GM19452 (cell line): ENCODE measurements around the gene UBL5.

Experiments used
- ATAC-seq: cut with Tn5 transposase; IDR thresholded peaks from one replicate; pipeline ENCODE4 v1.9.1; 2021; ENCODE audit not compliant: unreplicated experiment

Gene UBL5

GRCh38 chr19:9878511-9879196, 50.9 kb downstream of the UBL5 start:
- no peak for ATAC-seq
